Stomach (tissue), 9 donors: Measurements from ENCODE around the gene HNRNPA1. TPM values are rescaled to one million over a fixed set of nuclear protein-coding genes. Genes with fewer than 3 reads are reported as not detected.
A peak's percentile ranks its signal among the peaks of the same experiment; 100 is the strongest.

ENCODE experiments used
- DNase-seq, 2 donors: peaks; one replicate each; pipeline versions ENCODE4 v3.0.0 to v3.0.0-alpha.2; 2013 to 2019
- H3K27ac ChIP-seq, 5 donors: fragments of 200-600 bp in 4 of 5; sonication (generic) in 4 of 5; one replicate each; pipeline ENCODE4 v1.5.1; 2013 to 2019; ENCODE audit warnings: mild to moderate bottlenecking in 1 of 5, moderate library complexity in 1 of 5
- H3K27me3 ChIP-seq, 3 donors: fragments of 200-600 bp; sonication (generic); one replicate each; pipeline ENCODE4 v1.5.1; 2017 to 2019; ENCODE audit warnings: mixed run types in 1 of 3
- H3K36me3 ChIP-seq, 4 donors: fragments of 200-600 bp; sonication (generic); 1 replicate in 3 of 4; 2 replicates in 1 of 4; pipeline ENCODE4 v1.5.1; 2016 to 2019
- H3K4me1 ChIP-seq, 4 donors: fragments of 200-600 bp; sonication (generic); one replicate each; pipeline ENCODE4 v1.5.1; 2016 to 2019
- H3K4me3 ChIP-seq, 4 donors: fragments of 200-600 bp; sonication (generic) in 3 of 4; one replicate each; pipeline ENCODE4 v1.5.1; 2016 to 2019; ENCODE audit warnings: mild to moderate bottlenecking in 1 of 4
- H3K9me3 ChIP-seq, 4 donors: fragments of 200-600 bp; sonication (generic); one replicate each; pipeline ENCODE4 v1.5.1; 2016 to 2019
- CTCF ChIP-seq, 7 experiments: fragments of 450-650 bp in 4 of 7; fragments of 200-600 bp in 3 of 7; sonication (generic) in 3 of 7; IDR thresholded peaks; one replicate each; pipeline ENCODE4 v1.5.1; 2016 to 2019; ENCODE audit warnings: antibody characterized with exemption in 7 of 7, control low read depth in 2 of 7, mild to moderate bottlenecking in 1 of 7
- EP300 ChIP-seq: sonication (generic); formaldehyde crosslinking; IDR thresholded peaks from one replicate; pipeline ENCODE4 v1.6.1; 2017; ENCODE audit warnings: antibody characterized with exemption
- POLR2A ChIP-seq, 4 donors: fragments of 450-650 bp; IDR thresholded peaks; one replicate each; pipeline ENCODE4 v1.6.1; 2016; ENCODE audit warnings: antibody characterized with exemption in 4 of 4, control low read depth in 2 of 4, mild to moderate bottlenecking in 1 of 4, moderate library complexity in 1 of 4
- POLR2AphosphoS5 ChIP-seq, 3 donors: sonication (generic); formaldehyde crosslinking; IDR thresholded peaks; one replicate each; pipeline ENCODE4 v1.6.1; 2016; ENCODE audit warnings: antibody characterized with exemption in 3 of 3
- WGBS, 5 donors: extraction: QIAGEN DNeasy Blood & Tissue Kit in 3 of 5; methylation state at CpG; one replicate each; pipeline versions ENCODE4 v1.1.5 to v1.1.7; 2013 to 2018; 5-methylcytosine and 5-hydroxymethylcytosine counted together
- intact Hi-C: fragments of 100-400 bp; cut with DNase I; formaldehyde crosslinking; loops from one replicate; pipeline ENCODE4 v1.15.1; 2023; ENCODE audit warnings: low total_unique reads
- polyA plus RNA-seq, 3 donors: library from polyadenylated mRNA; stranded (reverse); fragments of 200-250 nt; gene quantifications; one replicate each; pipeline ENCODE4 v1.2.3, GENCODE V29; 2013
- total RNA-seq, 5 donors: library from RNA; depleted of rRNA; stranded (reverse); fragments of >200 nt; gene quantifications; one replicate each; pipeline versions ENCODE4 v1.1.0 to v1.2.3, GENCODE V29; 2014 to 2016
- donor health status: healthy with polysubstance abuse.
- donor health status: Bipolar disorder and iron deficiency.
- donor health status: healthy.

The HNRNPA1 gene
- total and polyA plus RNA-seq, 8 donors, result 211 to 1,103 (median 623) TPM

GRCh38 chr12:54287261-54288157 lies 7.0 kb downstream of the HNRNPA1 start:
- 64 to 69% (median 66%) methylated on average over 8 of the region's 8 CpGs for whole genome bisulfite sequencing, 5 donors
- Histone ChIP-seq H3K36me3 (peaks cover 44 to 65% (median 60%) of the 10 kb centered on the region in 4 donors), H3K4me3 (no peak overlapping the region), H3K4me1 (peaks cover 39 to 66% (median 60%) of the 10 kb centered on the region in 4 donors), H3K9me3 (no peaks in the 10 kb centered on the region), H3K27ac (peak overlapping the region in 1 of 5 donors; percentile 28), H3K27me3 (no peaks in the 10 kb centered on the region)
- intact Hi-C loops, result no loop called here
- DNase-seq, result no peak
- TF ChIP-seq POLR2A (IDR thresholded peaks at IDR 0.05), result no peak
- no peak for TF ChIP-seq POLR2AphosphoS5 (IDR thresholded peaks at IDR 0.05)
- TF ChIP-seq CTCF (IDR thresholded peaks at IDR 0.05), result no peak
- TF ChIP-seq EP300, result no peak

- WGBS, 5 donors, result 91 to 96% (median 92%) methylated on average over 25 to 30 of the region's 30 CpGs
- peaks cover 2 to 38% (median 13%) of the 10 kb centered on the region in 4 donors for H3K4me1 ChIP-seq
- no peaks in the 10 kb centered on the region for H3K9me3 ChIP-seq
- intact Hi-C loops, result loop anchor here (10.0 kb wide), 1 partner anchor 72 kb away; the partner anchor contains the start of gene GPR84
- H3K36me3 ChIP-seq, result peaks cover 3 to 19% (median 17%) of the 10 kb centered on the region in 4 donors
- no peak overlapping the region for H3K27ac ChIP-seq
- TF ChIP-seq POLR2A (IDR thresholded peaks at IDR 0.05) (no peak), CTCF (IDR thresholded peaks at IDR 0.05) (no peak), POLR2AphosphoS5 (IDR thresholded peaks at IDR 0.05) (no peak), EP300 (no peak)
- H3K27me3 ChIP-seq, result no peaks in the 10 kb centered on the region
- no peak overlapping the region for H3K4me3 ChIP-seq
- no peak for DNase-seq
These were observed 11.8 kb downstream of the HNRNPA1 start for GRCh38 chr12:54292083-54292930.

- intact Hi-C loops, result loop anchor here (10.0 kb wide), 1 partner anchor 72 kb away; the partner anchor contains the start of gene GPR84
- 95 to 99% (median 98%) methylated on average over 7 of the region's 7 CpGs for WGBS, 5 donors
- Histone ChIP-seq H3K27me3 (peaks cover 0 to 4% (median 0%) of the 10 kb centered on the region in 3 donors), H3K27ac (no peak overlapping the region), H3K36me3 (peaks cover 0 to 13% (median 11%) of the 10 kb centered on the region in 4 donors), H3K4me3 (no peak overlapping the region), H3K9me3 (no peaks in the 10 kb centered on the region), H3K4me1 (peaks cover 0 to 32% (median 8%) of the 10 kb centered on the region in 4 donors)
- DNase-seq, result no peak
- TF ChIP-seq CTCF (IDR thresholded peaks at IDR 0.05), result no peak
- TF ChIP-seq POLR2AphosphoS5 (IDR thresholded peaks at IDR 0.05), result no peak
- TF ChIP-seq POLR2A (IDR thresholded peaks at IDR 0.05), result no peak
- TF ChIP-seq EP300, result no peak
These were observed 12.4 kb downstream of the HNRNPA1 start for GRCh38 chr12:54292931-54293241.
